Adipose tissue (tissue), 3 donors: ENCODE results near the gene MEIOB. TPM values are rescaled to one million over a fixed set of nuclear protein-coding genes. Genes with fewer than 3 reads are reported as not detected.
"Not testable (repeated sequence)": the region's sequence is repeated elsewhere in the genome, so short reads cannot be mapped to it uniquely, and the experiment has no call there.

ENCODE experiments used
- H3K27ac ChIP-seq: one replicate; pipeline ENCODE4 v1.5.1; 2013; ENCODE audit warnings: low read depth, low read length
- WGBS, 3 donors: extraction: QIAGEN DNeasy Blood & Tissue Kit; methylation state at CpG; one replicate each; pipeline ENCODE4 v1.1.7; 2013; 5-methylcytosine and 5-hydroxymethylcytosine counted together
- polyA plus RNA-seq, 3 donors: library from polyadenylated mRNA; stranded (reverse); fragments of 200-250 nt; gene quantifications; one replicate each; pipeline ENCODE4 v1.2.3, GENCODE V29; 2013
- donor health status: healthy with polysubstance abuse.
- donor health status: Bipolar disorder and iron deficiency.
- donor health status: healthy.

Gene MEIOB
- polyA plus RNA-seq, 3 donors: 0.03 to 0.07 TPM; not detected in 1

DNA sequence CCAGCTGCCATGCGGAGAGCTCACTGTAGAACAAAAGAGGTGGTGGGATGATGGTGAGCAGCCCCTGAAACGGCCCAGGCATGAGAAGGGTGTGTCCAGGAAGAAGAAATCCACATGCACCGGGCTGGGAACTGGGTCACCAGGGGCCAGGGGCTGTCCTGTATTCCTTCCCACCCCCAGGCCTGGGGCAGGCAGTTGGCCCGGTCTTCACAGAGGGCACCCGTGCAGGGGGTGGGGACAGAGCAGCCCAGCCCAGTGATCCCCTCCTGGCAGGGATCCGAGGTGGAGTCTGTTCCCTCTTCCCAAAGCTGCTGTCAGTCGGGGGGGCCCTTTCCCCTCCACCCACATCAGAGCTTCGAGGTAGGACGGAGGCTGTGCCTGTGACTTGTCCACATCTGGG lies 37.0 kb upstream of the MEIOB start:
- H3K27ac ChIP-seq: no peak overlapping the region
- 51 to 67% (median 62%) methylated on average over 9 of the region's 9 CpGs for WGBS, 3 donors

DNA sequence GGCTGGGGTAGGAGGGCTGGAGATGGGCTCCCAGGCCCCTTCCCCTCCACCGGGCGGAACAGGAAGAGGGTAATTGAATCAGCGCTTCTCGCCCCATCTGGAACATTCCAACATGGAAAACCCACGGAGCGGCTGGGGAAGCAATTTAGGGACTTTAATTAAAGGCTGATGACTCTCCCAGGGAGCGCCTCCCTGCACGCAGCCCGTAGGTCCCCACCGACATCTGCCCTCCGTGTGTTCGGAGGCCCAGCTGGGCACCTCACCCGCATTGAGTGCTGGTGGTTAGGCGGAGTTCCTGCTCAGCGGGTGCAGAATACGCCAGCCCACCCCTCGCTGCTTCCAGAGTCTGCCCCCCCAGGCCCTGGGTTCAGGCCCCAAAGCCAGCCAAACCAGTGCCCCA lies 36.2 kb upstream of the MEIOB start:
- H3K27ac ChIP-seq: no peak overlapping the region
- WGBS, 3 donors: 55 to 85% (median 66%) methylated on average over 17 of the region's 17 CpGs

DNA sequence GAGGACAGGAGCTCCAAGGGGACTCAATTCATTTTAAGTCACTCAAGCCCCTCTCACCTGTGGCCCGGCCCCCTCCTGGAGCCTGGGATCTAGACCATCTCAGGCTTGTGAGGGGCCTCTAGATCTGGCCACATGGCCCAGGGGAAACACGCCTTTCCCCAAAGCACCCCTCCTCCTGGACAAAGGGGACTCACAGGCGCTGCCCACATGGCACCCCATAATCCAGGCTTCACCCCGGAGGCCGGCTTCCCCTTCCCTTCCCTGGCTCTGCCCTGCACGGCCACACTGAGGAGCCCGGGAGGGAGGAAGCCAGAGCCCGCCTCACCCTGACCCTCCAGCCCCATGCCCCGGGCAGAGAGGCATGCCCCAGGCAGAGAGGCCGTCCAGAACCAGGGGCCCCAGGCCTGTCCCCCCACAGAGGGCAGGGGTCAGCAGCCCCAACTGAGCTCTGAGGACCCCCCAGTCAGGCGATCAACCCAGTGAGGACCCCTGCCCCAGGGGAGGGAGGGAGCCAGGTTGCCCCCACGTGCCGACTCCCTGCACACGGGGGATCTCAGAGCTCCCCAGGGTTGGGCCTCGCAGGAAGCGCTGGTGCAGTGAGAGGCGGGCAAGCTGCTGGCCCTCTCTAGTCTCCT lies 35.4 kb upstream of the MEIOB start:
- WGBS, 3 donors: 72 to 84% (median 75%) methylated on average over 12 to 17 of the region's 17 CpGs
- no peak overlapping the region for H3K27ac ChIP-seq

DNA sequence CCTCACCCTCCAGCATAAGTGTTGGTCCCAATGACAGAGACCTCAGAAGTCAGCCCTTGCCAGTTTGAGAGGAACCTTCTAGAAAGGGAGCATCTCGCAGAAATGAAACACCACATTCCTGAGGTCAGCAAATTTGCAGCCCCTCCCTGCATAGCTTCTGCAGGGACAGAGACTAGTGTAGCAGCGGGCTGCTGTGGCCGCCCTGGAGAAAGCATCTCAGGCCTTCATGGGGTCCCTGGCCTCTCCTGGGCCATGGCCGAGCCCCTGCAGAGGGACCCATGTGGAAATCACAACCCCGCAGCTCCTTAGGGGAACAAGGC lies 34.8 kb upstream of the MEIOB start:
- 74 to 87% (median 74%) methylated on average over 5 of the region's 5 CpGs for WGBS, 3 donors

DNA sequence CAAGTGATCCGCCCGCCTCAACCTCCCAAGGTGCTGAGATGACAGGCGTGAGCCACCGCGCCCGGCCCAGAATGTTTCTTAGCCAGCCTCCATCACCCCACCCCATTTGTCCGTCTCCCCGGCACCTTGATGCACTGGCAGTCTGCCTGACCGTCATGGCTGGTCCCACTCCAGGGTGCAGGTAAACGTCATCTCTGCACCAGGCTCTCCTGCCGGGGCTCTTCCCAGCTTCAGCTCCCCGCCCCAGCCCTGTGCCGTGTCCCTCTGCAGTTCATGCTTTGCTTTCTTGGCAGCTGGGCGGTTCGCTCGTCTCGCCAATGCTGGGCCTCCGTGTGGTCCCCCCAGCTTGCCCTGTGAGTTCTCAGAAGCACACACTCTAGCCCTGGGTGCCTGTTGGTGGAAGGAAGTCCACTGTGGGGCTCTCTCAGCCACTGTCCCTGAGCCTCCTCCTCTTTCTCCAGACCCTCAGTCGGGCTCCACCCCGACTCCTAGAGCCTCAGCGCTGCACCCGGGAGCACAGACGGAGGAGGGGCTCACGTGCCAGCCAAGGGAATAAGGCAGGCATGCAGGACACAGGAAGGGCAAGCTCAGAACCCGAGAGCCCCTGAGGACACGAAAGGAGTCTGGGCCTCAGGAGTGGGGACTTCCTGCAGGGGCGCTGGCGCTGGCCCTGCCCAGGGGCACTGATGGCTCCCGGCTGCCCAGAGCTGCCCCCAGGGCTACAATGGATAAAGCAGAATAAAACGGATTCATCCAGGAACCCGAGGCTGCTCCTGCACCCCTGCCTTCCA lies 34.3 kb upstream of the MEIOB start:
- WGBS, 3 donors: 53 to 55% (median 55%) methylated on average over 31 of the region's 31 CpGs

More for the DNA sequence above, 34.8 kb upstream of the MEIOB start:
- H3K27ac ChIP-seq: no peak overlapping the region

DNA sequence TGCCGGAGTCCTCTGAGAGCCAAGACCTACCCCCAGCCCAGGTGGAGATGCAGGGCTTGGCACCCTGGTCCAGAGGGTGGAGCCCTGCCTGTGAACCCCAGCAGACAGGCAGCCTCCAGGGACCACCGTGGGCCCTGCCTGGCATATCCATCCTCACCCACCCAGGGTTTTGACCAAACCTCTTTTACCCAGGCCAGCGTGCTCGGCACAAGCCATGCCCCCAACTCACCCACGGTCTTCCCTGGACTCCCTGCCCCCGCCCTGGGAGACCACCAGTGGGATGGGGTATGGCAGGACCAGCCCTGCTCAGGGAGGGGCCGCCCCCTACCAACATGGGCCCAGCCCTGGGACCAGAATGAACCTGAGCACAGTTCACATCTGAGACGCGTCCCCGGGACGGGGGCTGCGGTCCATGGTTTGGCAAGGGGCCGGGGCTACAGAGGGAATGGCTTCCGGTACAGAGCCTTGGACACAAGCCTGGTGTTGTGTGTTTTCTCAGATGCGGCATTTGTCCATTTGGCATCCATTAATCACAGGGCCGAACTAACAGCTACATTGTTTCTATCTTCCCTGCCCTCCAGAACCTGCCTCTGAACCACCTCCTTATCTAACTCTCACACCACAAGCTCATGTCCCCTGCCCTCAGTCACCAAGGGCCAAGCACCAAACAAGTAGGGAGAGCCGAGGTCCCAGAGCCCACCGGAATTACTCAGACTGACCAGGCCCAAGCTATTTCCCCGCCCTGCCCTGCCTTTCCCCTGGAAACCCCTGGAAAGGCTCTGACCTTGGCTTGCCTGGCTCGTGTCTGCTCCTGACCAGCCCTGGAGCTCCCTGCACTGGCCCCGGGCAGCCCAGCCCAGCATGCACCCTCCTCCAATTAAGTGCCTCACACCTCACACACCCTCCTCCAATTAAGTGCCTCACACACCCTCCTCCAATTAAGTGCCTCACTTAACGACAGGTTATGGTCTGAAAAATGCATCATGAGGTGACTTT lies 32.2 kb upstream of the MEIOB start:
- WGBS, 3 donors: 51 to 61% (median 57%) methylated on average over 22 of the region's 22 CpGs
- H3K27ac ChIP-seq: no peak overlapping the region

More for the DNA sequence above, 34.3 kb upstream of the MEIOB start:
- no peak overlapping the region for H3K27ac ChIP-seq

DNA sequence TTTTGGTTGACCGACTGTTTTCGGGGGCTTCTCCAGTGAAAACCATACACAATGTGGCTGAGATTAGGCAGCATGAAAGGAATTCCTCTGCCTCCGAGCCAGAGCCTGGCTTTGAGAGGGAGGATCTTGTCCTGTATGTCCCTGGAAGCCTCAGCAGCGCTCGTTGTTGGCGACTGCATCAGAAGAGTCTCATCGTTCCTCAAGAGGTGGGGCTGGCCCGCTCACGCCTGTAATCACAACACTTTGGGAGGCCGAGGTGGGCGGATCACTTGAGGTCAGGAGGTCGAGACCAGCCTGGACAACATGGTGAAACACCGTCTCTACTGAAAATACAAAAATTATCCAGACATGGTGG lies 31.2 kb upstream of the MEIOB start:
- 48 to 62% (median 55%) methylated on average over 13 of the region's 13 CpGs for WGBS, 3 donors
- H3K27ac ChIP-seq: no peak overlapping the region

DNA sequence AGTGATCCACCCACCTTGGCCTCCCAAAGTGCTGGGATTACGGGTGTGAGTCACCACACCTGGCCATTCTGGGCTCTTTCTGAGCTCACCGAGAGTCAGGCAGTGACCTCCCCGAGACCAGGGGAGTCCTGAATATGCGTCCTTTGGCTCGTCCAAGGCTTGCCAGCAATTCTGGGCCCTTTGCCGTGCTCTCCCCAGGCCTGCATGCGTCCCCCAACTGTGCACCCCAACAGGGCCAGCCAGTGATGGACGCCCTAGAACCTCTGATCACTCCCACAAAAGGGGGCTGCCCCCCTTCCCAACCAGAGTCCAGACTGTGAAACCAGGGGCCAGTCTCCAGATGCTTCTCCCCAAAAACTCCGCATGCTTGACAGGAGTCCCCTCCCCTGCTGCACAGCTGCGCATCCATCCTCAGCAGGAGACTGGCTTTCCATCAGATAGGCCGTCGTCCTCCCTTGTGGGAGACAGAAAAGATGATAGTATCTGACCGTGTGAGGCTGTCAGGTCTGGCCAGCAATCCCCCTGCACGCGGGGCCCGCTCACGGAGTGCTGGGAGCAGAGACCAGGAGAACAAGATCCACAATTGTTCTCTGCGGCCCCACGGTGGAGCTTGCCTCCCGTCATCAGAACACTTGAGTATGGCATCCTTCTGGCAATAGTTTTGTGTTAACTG lies 30.7 kb upstream of the MEIOB start:
- WGBS, 3 donors: 77 to 79% (median 78%) methylated on average over 20 of the region's 20 CpGs
- H3K27ac ChIP-seq: no peak overlapping the region

DNA sequence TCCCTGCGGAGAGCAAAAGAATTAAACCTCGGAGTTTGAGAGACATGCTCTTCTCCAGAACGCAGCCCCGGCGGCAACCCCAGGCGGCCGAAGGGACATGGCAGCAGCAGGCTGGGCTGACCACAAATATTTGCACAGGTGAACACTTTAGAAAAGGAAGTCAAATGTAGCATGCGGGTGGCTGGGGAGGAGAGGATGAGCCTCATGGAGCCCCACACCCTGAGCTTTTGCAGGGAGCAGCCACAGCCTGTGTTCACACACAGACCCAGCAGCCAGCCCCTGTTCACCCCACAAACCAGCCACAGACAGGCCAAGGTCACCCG lies 28.4 kb upstream of the MEIOB start:
- 30 to 77% (median 72%) methylated on average over 9 of the region's 9 CpGs for WGBS, 3 donors
- H3K27ac ChIP-seq: no peak overlapping the region

DNA sequence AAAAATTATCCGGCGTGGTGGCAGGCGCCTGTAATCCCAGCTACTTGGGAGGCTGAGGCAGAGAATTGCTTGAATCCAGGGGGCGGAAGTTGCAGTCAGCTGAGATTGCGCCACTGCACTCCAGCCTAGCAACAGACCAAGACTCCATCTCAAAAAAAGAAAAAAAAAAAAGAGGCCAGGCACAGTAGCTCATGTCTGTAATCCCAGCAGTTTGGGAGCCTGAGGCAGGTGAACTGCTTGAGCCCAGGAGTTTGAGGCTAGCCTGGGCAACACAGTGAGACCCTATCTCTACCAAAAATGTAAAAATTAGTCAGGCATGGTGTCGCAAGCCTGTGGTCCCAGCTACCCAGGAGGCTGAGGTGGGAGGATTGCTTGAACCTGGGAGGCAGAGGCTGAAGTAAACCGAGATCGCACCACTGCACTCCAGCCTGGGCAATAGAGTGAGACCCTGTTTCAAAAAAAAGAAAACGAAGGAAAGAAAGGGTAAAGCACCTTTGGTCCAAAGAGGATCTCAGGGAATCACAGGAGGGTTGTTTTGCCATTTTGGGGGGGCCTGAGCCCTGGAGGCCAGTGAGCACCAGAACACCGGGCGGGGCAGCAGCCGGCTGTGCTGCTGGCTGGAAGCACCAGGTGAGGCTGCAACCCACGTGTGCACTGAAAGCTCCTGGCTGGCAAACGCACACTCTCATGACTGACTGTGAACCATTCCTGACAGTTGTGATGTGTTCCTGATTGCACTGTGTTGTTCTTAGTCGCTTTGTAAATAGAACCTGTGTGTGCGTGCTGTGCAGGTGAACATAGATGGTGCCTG lies 27.9 kb upstream of the MEIOB start:
- H3K27ac ChIP-seq: no peak overlapping the region
- WGBS, 3 donors: 56 to 84% (median 77%) methylated on average over 16 of the region's 16 CpGs

DNA sequence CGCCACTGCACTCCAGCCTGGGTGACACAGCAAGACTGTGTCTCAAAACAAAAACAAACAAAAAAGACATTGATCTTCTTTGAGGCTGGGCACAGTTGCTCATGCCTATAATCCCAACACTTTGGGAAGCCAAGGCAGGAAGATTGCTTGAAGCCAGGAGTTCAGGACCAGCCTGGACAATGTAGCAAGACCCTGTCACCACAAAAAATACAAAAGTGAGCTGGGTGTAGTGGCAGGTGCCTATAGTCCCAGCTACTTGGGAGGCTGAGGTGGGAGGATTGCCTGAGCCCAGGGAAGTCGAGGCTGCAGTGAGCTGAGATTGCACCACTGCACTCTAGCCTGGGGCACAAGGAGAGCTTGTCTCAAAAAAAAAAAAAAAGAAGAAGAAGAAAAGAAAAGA lies 25.7 kb upstream of the MEIOB start:
- not testable (repeated sequence) for H3K27ac ChIP-seq
- WGBS, 3 donors: 85 to 91% (median 90%) methylated on average over 2 of the region's 2 CpGs

DNA sequence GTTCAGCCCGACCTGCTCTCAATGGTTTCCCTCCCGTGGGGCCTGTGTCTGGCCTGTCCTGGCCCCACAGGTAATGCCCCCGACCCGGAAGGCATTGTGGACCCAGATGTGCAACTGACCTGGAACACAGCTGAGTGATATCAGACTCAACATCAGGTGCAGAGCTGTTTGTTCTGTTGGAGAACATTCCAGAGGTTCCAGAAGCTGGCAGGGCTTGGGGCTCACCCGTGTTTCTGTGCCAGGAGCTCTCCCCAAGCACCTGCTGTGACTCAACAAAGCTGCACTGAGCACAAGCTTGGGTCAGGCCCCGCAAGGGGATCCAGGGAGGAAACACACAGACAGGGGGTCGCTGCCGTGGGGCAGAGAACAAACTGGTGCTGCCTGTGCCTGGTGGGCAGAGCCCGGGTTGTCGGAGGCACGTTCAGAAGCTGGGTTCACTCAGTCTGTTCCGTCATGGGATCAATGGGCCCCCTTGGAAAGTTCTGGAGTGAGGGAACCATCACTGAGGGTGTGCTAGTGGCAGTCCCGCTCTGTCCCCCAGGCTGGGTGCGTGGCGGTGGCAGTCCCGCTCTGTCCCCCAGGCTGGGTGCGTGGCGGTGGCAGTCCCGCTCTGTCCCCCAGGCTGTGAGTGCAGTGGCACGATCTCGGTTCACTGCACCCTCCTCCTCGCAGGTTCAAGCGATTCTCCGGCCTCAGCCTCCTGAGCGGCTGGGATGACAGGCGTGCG lies 24.1 kb upstream of the MEIOB start:
- H3K27ac ChIP-seq: no peak overlapping the region
- 60 to 81% (median 79%) methylated on average over 25 to 27 of the region's 27 CpGs for WGBS, 3 donors

DNA sequence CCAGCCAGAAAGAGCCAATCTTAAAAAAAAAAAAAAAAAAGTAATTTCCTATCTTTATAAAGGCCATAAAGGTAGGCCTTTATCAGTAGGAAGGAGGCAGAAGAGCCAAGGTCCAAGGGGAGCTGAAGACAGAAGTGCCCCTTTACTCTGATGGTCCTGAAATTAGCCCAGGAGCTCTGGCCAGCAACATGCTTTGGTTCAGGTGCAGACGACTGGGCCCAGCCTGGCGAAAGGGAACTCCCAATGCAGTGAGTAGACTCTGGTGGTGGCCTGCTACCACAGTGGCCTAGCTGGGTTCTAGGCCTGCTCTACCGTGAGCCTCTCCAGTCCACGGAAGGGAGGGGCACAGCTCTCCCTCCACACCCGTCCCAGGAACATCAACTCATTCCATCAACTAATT lies 23.1 kb upstream of the MEIOB start:
- WGBS, 3 donors: 81 to 84% (median 84%) methylated on average over 5 of the region's 5 CpGs
- H3K27ac ChIP-seq: no peak overlapping the region

DNA sequence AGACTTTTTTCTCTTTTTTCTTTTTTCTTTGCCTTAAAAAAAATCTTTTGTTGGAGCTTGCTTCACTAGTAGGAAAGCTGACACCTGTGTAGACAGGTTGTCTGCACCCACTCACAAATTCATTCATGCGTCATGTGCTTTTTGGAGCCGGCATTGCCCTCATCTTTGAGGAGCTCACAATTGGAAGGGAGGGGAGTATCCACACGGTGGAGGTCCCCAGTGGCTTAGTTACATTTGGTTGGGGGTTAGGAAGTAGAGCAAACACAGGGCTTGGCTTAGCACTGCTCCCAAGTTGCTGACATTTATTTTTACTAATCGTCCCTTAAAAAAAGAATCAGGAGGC lies 18.7 kb upstream of the MEIOB start:
- WGBS, 3 donors: 17 to 50% (median 46%) methylated on average over 4 of the region's 4 CpGs
- H3K27ac ChIP-seq: no peak overlapping the region

DNA sequence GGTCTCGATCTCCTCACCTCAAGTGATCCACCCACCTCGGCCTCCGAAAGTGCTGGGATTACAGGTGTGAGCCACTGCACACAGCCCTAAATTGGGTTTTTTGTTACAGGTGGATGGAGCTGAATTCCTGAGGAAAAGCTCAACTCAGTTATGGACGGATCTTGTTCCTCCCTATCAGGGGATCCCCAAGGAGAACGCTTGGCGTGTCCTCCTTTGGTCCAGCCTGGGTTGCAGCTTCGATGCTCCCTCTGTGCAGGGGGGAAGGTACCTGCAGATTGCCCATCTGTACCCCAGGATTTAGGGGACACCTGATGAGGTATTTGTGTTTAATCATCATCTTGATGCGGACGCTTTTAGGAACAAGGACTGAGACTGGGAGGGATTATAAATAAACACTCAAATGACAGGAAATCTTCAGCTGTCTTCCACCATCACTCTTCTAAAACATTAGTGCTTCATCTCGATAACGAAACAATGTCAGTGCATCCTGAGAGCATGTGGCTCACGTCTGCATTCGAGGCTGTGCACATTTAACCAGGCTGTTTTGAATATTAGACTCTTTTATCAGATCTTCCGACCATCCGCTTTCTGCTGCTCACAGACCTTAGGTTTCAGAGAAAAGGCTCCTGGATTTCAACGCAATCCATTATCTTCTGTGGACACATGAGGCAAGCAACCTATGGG lies 18.2 kb upstream of the MEIOB start:
- H3K27ac ChIP-seq: no peak overlapping the region
- 44 to 64% (median 53%) methylated on average over 16 of the region's 16 CpGs for WGBS, 3 donors

DNA sequence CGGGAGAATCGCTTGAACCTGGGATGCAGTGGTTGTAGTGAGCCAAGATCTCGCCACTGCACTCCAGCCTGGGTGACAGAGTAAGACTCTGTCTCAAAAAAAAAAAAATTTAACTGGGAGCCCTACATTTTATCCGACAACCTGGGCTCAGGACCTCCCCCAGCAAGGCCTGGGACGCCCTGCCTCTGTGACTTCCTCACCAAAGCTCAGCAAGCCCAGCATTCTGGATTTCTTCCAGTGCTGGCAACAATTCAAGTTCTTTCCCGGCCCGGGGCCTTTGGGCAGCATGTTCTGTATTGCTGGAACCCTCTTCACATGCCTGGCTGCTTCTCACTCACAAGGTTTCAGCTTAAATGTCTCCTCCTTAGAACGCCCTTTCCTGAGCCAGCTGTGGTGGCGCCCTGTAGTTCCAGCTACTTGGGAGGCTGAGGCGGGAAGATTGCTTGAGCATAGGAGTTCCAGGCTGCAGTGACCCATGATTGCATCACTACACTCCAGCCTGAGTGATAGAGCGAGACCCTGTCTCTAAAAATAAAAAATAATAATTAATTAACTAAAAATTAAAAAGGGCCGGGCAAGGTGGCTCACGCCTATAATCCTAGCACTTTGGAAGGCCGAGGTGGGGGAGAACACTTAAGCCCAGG lies 15.9 kb upstream of the MEIOB start:
- H3K27ac ChIP-seq: no peak overlapping the region
- 76 to 81% (median 78%) methylated on average over 14 of the region's 14 CpGs for WGBS, 3 donors
